ENCODE data around the gene COL18A1. TPM values are rescaled to one million over a fixed set of nuclear protein-coding genes. Genes with fewer than 3 reads are reported as not detected.
A peak's percentile ranks its signal among the peaks of the same experiment; 100 is the strongest.

Gene COL18A1
- total RNA-seq, 1 experiment from 2014 or later, result 170 TPM

DNA sequence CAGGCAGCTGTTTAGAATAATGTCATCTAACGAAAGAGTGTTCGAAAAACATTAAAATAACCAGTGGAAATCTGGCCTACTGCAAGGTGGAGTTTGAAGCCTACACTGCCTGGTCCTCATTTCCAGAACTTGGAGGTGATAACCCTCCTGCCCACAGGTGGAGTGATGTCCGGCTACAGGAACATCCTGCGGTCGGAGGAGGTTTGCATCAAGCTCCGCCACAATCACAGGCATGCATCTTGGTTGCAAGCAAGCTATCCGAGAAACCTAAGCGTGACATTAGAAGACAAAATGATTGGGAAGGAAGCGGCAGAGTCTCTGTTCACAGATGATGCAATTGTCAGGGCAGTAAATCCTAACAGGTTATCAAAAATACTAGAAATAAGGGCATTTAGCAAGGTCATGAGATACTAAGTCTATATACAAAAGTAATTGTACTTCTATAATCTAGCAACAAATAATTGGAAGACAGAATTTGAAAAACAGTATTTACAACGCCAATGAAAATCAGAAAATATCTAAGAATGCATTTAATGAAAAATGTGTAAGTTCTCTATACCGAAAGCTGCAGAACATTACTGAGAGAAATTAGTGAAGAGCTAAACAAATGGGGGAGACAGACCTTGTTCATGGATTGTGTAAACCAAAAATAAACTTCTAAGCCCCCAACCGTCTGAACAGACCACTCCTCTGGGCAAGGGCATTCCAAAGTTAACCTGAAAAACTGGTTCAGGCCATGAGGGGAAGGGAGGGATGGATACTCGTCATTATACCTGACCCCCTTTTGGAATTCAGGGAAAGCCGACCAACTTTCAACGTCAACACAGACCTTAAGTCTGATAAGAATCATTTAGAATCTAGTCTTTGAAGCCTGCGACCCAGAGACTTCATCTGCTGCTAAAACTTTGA lies 141.9 kb downstream of the COL18A1 start:
- H3K27me3 ChIP-seq (replicated peaks; ENCODE audit: control insufficient read depth, insufficient read depth, low read length), result no peaks in the 10 kb centered on the region
- TF ChIP-seq, protein P1, sequence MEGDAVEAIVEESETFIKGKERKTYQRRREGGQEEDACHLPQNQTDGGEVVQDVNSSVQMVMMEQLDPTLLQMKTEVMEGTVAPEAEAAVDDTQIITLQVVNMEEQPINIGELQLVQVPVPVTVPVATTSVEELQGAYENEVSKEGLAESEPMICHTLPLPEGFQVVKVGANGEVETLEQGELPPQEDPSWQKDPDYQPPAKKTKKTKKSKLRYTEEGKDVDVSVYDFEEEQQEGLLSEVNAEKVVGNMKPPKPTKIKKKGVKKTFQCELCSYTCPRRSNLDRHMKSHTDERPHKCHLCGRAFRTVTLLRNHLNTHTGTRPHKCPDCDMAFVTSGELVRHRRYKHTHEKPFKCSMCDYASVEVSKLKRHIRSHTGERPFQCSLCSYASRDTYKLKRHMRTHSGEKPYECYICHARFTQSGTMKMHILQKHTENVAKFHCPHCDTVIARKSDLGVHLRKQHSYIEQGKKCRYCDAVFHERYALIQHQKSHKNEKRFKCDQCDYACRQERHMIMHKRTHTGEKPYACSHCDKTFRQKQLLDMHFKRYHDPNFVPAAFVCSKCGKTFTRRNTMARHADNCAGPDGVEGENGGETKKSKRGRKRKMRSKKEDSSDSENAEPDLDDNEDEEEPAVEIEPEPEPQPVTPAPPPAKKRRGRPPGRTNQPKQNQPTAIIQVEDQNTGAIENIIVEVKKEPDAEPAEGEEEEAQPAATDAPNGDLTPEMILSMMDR (IDR thresholded peaks at IDR 0.05; ENCODE audit: insufficient read depth in 1 of 2, low read depth in 1 of 2, low read length in 1 of 2, severe bottlenecking in 1 of 2, unreplicated experiment in 1 of 2), result no peak
- no peak overlapping the region for H3K4me3 ChIP-seq (ENCODE audit: low read depth, low read length)
- H3K4me1 ChIP-seq, result peaks cover 36% of the 10 kb centered on the region
- peak overlapping the region; percentile 56 for H3K27ac Mint-ChIP-seq (ENCODE audit: unreplicated experiment)
- no peaks in the 10 kb centered on the region for H3K36me3 ChIP-seq (ENCODE audit: control insufficient read depth, insufficient read depth, low read length)
- H3K36me3 Mint-ChIP-seq (ENCODE audit: insufficient read depth, unreplicated experiment), result no peaks in the 10 kb centered on the region
- intact Hi-C loops (cut with micrococcal nuclease; ENCODE audit: unreplicated experiment), result no loop called here
- ChIA-PET POLR2A (interaction anchor here (0.7 kb wide), 1 partner anchor 9 kb away, joined by 3 read pairs; no protein-coding TSS in a partner anchor), CTCF (interaction anchor here (0.7 to 1.5 kb wide), 2 partner anchors 9 to 75 kb away, joined by 3 to 5 read pairs; no protein-coding TSS in a partner anchor)
- BruUV-seq (replicated peaks), result no TSS peak
- H3K9me3 ChIP-seq, result no peaks in the 10 kb centered on the region
- H3K27me3 Mint-ChIP-seq (ENCODE audit: insufficient read depth, unreplicated experiment), result no peaks in the 10 kb centered on the region
- no peaks in the 10 kb centered on the region for H3K9me3 Mint-ChIP-seq (ENCODE audit: unreplicated experiment)
- peaks cover 32% of the 10 kb centered on the region for H3K4me1 Mint-ChIP-seq (ENCODE audit: low read depth, unreplicated experiment)
- peak overlapping the region; percentile 23 for H3K4me3 Mint-ChIP-seq (ENCODE audit: unreplicated experiment)
- DNase-seq, result peak; percentile 34 to 64

DNA sequence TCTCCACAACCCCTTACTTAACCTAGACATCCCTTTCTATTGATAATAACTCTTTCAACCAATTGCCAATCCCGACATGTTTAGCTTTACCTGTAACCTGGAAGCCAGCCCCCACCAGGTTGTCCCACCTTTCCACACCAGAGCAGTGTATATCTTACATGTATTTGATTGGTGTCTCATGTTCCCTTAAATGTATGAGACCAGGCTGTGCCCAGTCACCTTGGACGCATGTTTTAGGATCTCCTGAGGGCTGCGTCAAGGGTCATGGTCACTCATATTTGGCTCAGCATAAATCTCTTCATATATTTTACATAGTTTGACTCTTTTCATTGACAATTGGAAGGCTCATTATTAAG lies 142.6 kb downstream of the COL18A1 start:
- TF ChIP-seq, protein P1 (IDR thresholded peaks at IDR 0.05; ENCODE audit: insufficient read depth in 1 of 2, low read depth in 1 of 2, low read length in 1 of 2, severe bottlenecking in 1 of 2, unreplicated experiment in 1 of 2), result no peak
- ChIA-PET CTCF (interaction anchor here (0.7 to 1.5 kb wide), 2 partner anchors 9 to 76 kb away, joined by 3 to 5 read pairs; no protein-coding TSS in a partner anchor), POLR2A (interaction anchor here (0.6 kb wide), 1 partner anchor 8 kb away, joined by 3 read pairs; no protein-coding TSS in a partner anchor)
- BruUV-seq (replicated peaks), result no TSS peak
- intact Hi-C loops (cut with micrococcal nuclease; ENCODE audit: unreplicated experiment), result no loop called here
- DNase-seq, result peak in 1 of 2 experiments; percentile 41
- Histone ChIP-seq H3K4me1 (peaks cover 36% of the 10 kb centered on the region), H3K36me3 (ENCODE audit: control insufficient read depth, insufficient read depth, low read length) (no peaks in the 10 kb centered on the region), H3K9me3 (no peaks in the 10 kb centered on the region), H3K4me3 (ENCODE audit: low read depth, low read length) (no peak overlapping the region), H3K27me3 (replicated peaks; ENCODE audit: control insufficient read depth, insufficient read depth, low read length) (no peaks in the 10 kb centered on the region)
- Mint-ChIP-seq H3K27ac (ENCODE audit: unreplicated experiment) (peak overlapping the region; percentile 56), H3K4me3 (ENCODE audit: unreplicated experiment) (peak overlapping the region; percentile 23), H3K36me3 (ENCODE audit: insufficient read depth, unreplicated experiment) (no peaks in the 10 kb centered on the region), H3K4me1 (ENCODE audit: low read depth, unreplicated experiment) (peaks cover 32% of the 10 kb centered on the region), H3K27me3 (ENCODE audit: insufficient read depth, unreplicated experiment) (no peaks in the 10 kb centered on the region), H3K9me3 (ENCODE audit: unreplicated experiment) (no peaks in the 10 kb centered on the region)

DNA sequence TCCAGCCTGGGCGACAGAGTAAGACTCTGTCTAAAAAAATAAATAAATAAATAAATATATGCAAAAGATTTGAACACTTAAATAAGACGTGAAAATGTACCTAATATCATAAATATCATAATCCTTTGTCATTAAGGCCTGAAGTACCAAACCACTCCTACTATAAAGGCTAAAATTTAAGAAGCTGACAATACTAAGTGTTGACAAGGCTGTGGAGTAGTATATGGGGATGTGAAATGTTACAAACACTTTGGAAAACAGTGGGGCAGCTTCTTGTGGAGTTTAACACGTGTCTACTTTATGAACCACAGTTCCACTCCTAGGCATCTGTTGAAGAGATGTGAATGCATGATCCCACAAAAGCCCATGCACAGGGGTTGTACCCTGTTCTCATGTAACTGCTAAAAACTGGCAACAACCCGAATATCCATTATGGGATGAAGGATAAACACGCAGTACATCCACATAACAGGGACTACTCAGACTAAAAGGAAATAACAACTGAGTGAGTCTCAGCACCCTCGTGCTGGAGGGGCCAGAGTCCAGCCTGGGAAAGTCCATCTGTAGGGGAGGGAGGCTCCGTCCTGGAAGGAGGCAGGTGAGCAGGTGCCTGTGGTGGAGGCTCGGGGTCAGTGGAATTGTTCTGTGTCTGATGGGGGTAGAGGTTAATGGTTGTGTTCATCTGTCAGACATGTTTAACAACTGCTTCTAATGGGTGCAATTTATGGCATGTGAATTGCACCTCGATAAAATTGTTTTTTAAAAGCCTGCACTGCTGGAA lies 143.9 kb downstream of the COL18A1 start:
- no peak for DNase-seq
- POLR2A ChIA-PET, result no interaction called here
- Histone ChIP-seq H3K4me3 (ENCODE audit: low read depth, low read length) (no peak overlapping the region), H3K27me3 (replicated peaks; ENCODE audit: control insufficient read depth, insufficient read depth, low read length) (no peaks in the 10 kb centered on the region), H3K36me3 (ENCODE audit: control insufficient read depth, insufficient read depth, low read length) (no peaks in the 10 kb centered on the region), H3K9me3 (no peaks in the 10 kb centered on the region), H3K4me1 (peaks cover 37% of the 10 kb centered on the region)
- Mint-ChIP-seq H3K27ac (ENCODE audit: unreplicated experiment) (no peak overlapping the region), H3K36me3 (ENCODE audit: insufficient read depth, unreplicated experiment) (no peaks in the 10 kb centered on the region), H3K27me3 (ENCODE audit: insufficient read depth, unreplicated experiment) (no peaks in the 10 kb centered on the region), H3K9me3 (ENCODE audit: unreplicated experiment) (no peaks in the 10 kb centered on the region), H3K4me1 (ENCODE audit: low read depth, unreplicated experiment) (peaks cover 32% of the 10 kb centered on the region), H3K4me3 (ENCODE audit: unreplicated experiment) (no peak overlapping the region)
- no TSS peak for BruUV-seq (replicated peaks)
- CTCF ChIA-PET, result no interaction called here
- intact Hi-C loops (cut with micrococcal nuclease; ENCODE audit: unreplicated experiment), result no loop called here
- TF ChIP-seq, protein P1 (IDR thresholded peaks at IDR 0.05; ENCODE audit: insufficient read depth in 1 of 2, low read depth in 1 of 2, low read length in 1 of 2, severe bottlenecking in 1 of 2, unreplicated experiment in 1 of 2), result no peak

Measured in Caco-2 (cell line).